ENCODE results near the gene C1orf21.
"Not testable (repeated sequence)": the region's sequence is repeated elsewhere in the genome, so short reads cannot be mapped to it uniquely, and the experiment has no call there.

GRCh38 chr1:184337865-184338264, 49.0 kb upstream of the C1orf21 start:
- TF ChIP-seq REST (IDR thresholded peaks at IDR 0.05; ENCODE audit: insufficient read depth in 1 of 2, low read depth in 2 of 2, low read length in 1 of 2); CTCF (IDR thresholded peaks at IDR 0.05): not testable (repeated sequence)

Data from Panc1 (cell line).